HCT116 (cell line): ENCODE measurements around the gene LSM10. TPM values are rescaled to one million over a fixed set of nuclear protein-coding genes. Genes with fewer than 3 reads are reported as not detected.

Experiments
- ATAC-seq: fragments of 200-7000 bp; cut with Tn5 transposase; 2 replicates; pipeline ENCODE4 v1.9.1; 2020; ENCODE audit warnings: mild to moderate bottlenecking, moderate library complexity
- BruUV-seq: library from RNA; stranded (reverse); fragments of 400-500 nt; replicated peaks from 2 replicates; lab custom pipeline; 2021; lab: Mats Ljungman, UMichigan
- CTCF ChIA-PET: fragments of 300-600 bp; sonication (Branson Sonifier 250); formaldehyde crosslinking; loops from one replicate; lab custom pipeline; 2021; ENCODE audit warnings: antibody characterized with exemption; lab: Charles Lee
- POLR2A ChIA-PET: fragments of 300-600, 350-600 bp; sonication (Branson Sonifier 250); formaldehyde crosslinking; loops from one replicate; lab custom pipeline; 2021; ENCODE audit warnings: antibody characterized with exemption; lab: Charles Lee
- RAD21 ChIA-PET, 2 experiments: fragments of 300-600 bp; sonication (Branson Sonifier 250); formaldehyde crosslinking; loops; one replicate each; lab custom pipeline; 2023; ENCODE audit warnings: low total read pairs in 2 of 2; ENCODE audit not compliant: uncharacterized antibody in 2 of 2, unreplicated experiment in 2 of 2, low non-redundant PET in 1 of 2; lab: Charles Lee
- DNase-seq: peaks from one replicate; pipeline ENCODE4 v3.0.0-alpha.2; 2010; ENCODE audit warnings: low read depth, low spot score
- H2AFZ ChIP-seq: fragments of 200-600 bp; shearing (Covaris generic), sonication (generic); 2 replicates; pipeline ENCODE4 v1.6.1; 2017; ENCODE audit warnings: low read depth, mixed run types, mixed read lengths, antibody characterized with exemption, low read length; ENCODE audit not compliant: poor library complexity, severe bottlenecking
- H3K27ac ChIP-seq: 2 replicates; pipeline ENCODE4 v1.5.1; 2012; ENCODE audit warnings: low read depth, low read length
- H3K27me3 ChIP-seq: fragments of 200-600 bp; sonication (generic); 2 replicates; pipeline ENCODE4 v1.6.1; 2016; ENCODE audit warnings: mixed run types, low read length, mixed read lengths; ENCODE audit not compliant: insufficient read depth
- H3K36me3 ChIP-seq, 2 experiments: fragments of 200-500 bp in 1 of 2; fragments of 200-600 bp in 1 of 2; sonication (Bioruptor generic) in 1 of 2; sonication (generic) in 1 of 2; 2 replicates each; pipeline versions ENCODE4 v1.5.1 to v1.6.1; 2014 to 2016; ENCODE audit warnings: low read length in 2 of 2, inconsistent platforms in 1 of 2, mixed read lengths in 1 of 2, mixed run types in 1 of 2; ENCODE audit not compliant: insufficient read depth in 2 of 2, control insufficient read depth in 1 of 2
- H3K4me1 ChIP-seq, 2 experiments: fragments of 200-600 bp in 1 of 2; sonication (generic) in 1 of 2; 2 replicates each; pipeline versions ENCODE4 v1.5.1 to v1.6.1; 2012 to 2017; ENCODE audit warnings: low read length in 2 of 2, inconsistent platforms in 1 of 2, mild to moderate bottlenecking in 1 of 2, mixed read lengths in 1 of 2, mixed run types in 1 of 2, moderate library complexity in 1 of 2; ENCODE audit not compliant: insufficient read depth in 2 of 2, control insufficient read depth in 1 of 2
- H3K4me2 ChIP-seq: fragments of 200-600 bp; sonication (generic); 2 replicates; pipeline ENCODE4 v1.6.1; 2017; ENCODE audit warnings: mixed run types, low read length, mixed read lengths
- H3K4me3 ChIP-seq, 2 experiments: fragments of 200-600 bp in 1 of 2; sonication (generic) in 1 of 2; replicated peaks in 1 of 2; 2 replicates each; pipeline ENCODE4 v1.5.1; 2011 to 2016; ENCODE audit warnings: low read length in 2 of 2, control low read depth in 1 of 2, low read depth in 1 of 2, mild to moderate bottlenecking in 1 of 2, mixed read lengths in 1 of 2, mixed run types in 1 of 2
- H3K79me2 ChIP-seq: fragments of 200-600 bp; sonication (generic); 2 replicates; pipeline ENCODE4 v1.6.1; 2017; ENCODE audit warnings: mild to moderate bottlenecking, mixed run types, low read length, moderate library complexity, mixed read lengths; ENCODE audit not compliant: insufficient read depth
- H3K9ac ChIP-seq: fragments of 200-600 bp; sonication (generic); 2 replicates; pipeline ENCODE4 v1.6.1; 2016; ENCODE audit warnings: low read length, mixed read lengths
- H3K9me2 ChIP-seq: fragments of 200-600 bp; sonication (generic), shearing (Covaris generic); 2 replicates; pipeline ENCODE4 v1.6.1; 2017; ENCODE audit warnings: mixed run types, mild to moderate bottlenecking, moderate library complexity; ENCODE audit not compliant: insufficient read depth
- H3K9me3 ChIP-seq, 2 experiments: fragments of 200-500 bp in 1 of 2; fragments of 200-600 bp in 1 of 2; sonication (Bioruptor generic) in 1 of 2; sonication (generic) in 1 of 2; 2 replicates each; pipeline ENCODE4 v1.6.1; 2014 to 2017; ENCODE audit warnings: low read length in 2 of 2, mixed read lengths in 2 of 2, inconsistent platforms in 1 of 2, low read depth in 1 of 2, mild to moderate bottlenecking in 1 of 2, mixed run types in 1 of 2, moderate library complexity in 1 of 2; ENCODE audit not compliant: control insufficient read depth in 1 of 2, insufficient read depth in 1 of 2
- H4K20me1 ChIP-seq: fragments of 200-600 bp; sonication (generic), shearing (Covaris generic); 2 replicates; pipeline ENCODE4 v1.6.1; 2017; ENCODE audit warnings: mixed run types, mild to moderate bottlenecking, moderate library complexity; ENCODE audit not compliant: insufficient read depth
- ATF3 ChIP-seq: IDR thresholded peaks from 2 replicates; pipeline ENCODE4 v1.6.1; 2012
- CTCF ChIP-seq, 3 experiments: fragments of 200-600 bp in 1 of 3; sonication (generic) in 1 of 3; IDR thresholded peaks in 2 of 3; conservative IDR thresholded peaks in 1 of 3; 2 replicates each; pipeline ENCODE4 v1.5.1; 2012 to 2017; ENCODE audit warnings: low read depth in 2 of 3, low read length in 2 of 3, antibody characterized with exemption in 1 of 3, borderline replicate concordance in 1 of 3, control low read depth in 1 of 3, mild to moderate bottlenecking in 1 of 3, mixed read lengths in 1 of 3, mixed run types in 1 of 3, moderate library complexity in 1 of 3; ENCODE audit not compliant: insufficient read depth in 1 of 3
- EGR1 ChIP-seq: IDR thresholded peaks from 2 replicates; pipeline ENCODE4 v1.6.1; 2012; ENCODE audit warnings: low read depth
- ELF1 ChIP-seq: IDR thresholded peaks from 2 replicates; pipeline ENCODE4 v1.6.1; 2012; ENCODE audit warnings: low read depth, borderline replicate concordance
- EZH2 ChIP-seq: fragments of 200-600 bp; sonication (generic); IDR thresholded peaks from 2 replicates; pipeline ENCODE4 v1.6.1; 2017; ENCODE audit warnings: antibody characterized with exemption, mixed run types
- EZH2phosphoT487 ChIP-seq: fragments of 200-600 bp; IDR thresholded peaks from 2 replicates; pipeline ENCODE4 v1.6.1; 2018; ENCODE audit warnings: antibody characterized with exemption, borderline replicate concordance
- MAX ChIP-seq: IDR thresholded peaks from 2 replicates; pipeline ENCODE4 v1.6.1; 2012
- SIN3A ChIP-seq: IDR thresholded peaks from 2 replicates; pipeline ENCODE4 v1.6.1; 2012; ENCODE audit warnings: low read depth
- SP1 ChIP-seq: IDR thresholded peaks from 2 replicates; pipeline ENCODE4 v1.6.1; 2012; ENCODE audit warnings: low read depth
- TCF7L2 ChIP-seq: IDR thresholded peaks from 2 replicates; pipeline ENCODE4 v1.7.0; 2011; ENCODE audit warnings: borderline replicate concordance, inconsistent platforms; ENCODE audit not compliant: insufficient read depth, insufficient read length; ENCODE audit errors: extremely low read depth
- YY1 ChIP-seq: IDR thresholded peaks from 2 replicates; pipeline ENCODE4 v1.6.1; 2011; ENCODE audit warnings: low read length, low read depth, moderate library complexity, mild to moderate bottlenecking; ENCODE audit not compliant: insufficient replicate concordance; ENCODE audit errors: extremely low read depth
- ZBTB33 ChIP-seq: IDR thresholded peaks from 2 replicates; pipeline ENCODE4 v1.6.1; 2011; ENCODE audit warnings: mild to moderate bottlenecking, low read length, moderate library complexity; ENCODE audit not compliant: insufficient replicate concordance; ENCODE audit errors: extremely low read depth
- ZFX ChIP-seq: fragments of 450-650 bp; IDR thresholded peaks from 2 replicates; pipeline ENCODE4 v1.6.1; 2017
- ZNF274 ChIP-seq: fragments of 200-500 bp; sonication (Bioruptor generic); IDR thresholded peaks from 2 replicates; pipeline ENCODE4 v1.6.1; 2014; ENCODE audit warnings: mild to moderate bottlenecking, low read depth, low read length, inconsistent platforms
- intact Hi-C: fragments of 100-400 bp; cut with micrococcal nuclease; formaldehyde crosslinking; loops from 2 replicates; pipeline ENCODE4 v1.10.0; 2022
- total RNA-seq: library from RNA; stranded (reverse); gene quantifications from one replicate; pipeline ENCODE4 v1.2.1, GENCODE V29; 2021; ENCODE audit not compliant: unreplicated experiment

LSM10 gene
- total RNA-seq, 1 experiment from 2014 or later, result 49.5 TPM

- no peak overlapping the region for H3K4me2 ChIP-seq
- H2AFZ ChIP-seq, result no peak overlapping the region
- no TSS peak for BruUV-seq
- H3K4me3 ChIP-seq, result no peak overlapping the region
- H3K36me3 ChIP-seq, result peaks cover 12 to 16% of the 10 kb centered on the region in 2 experiments; a peak in 3 of 4 replicates
- intact Hi-C loops, result no loop called here
- H4K20me1 ChIP-seq, result no peaks in the 10 kb centered on the region
- ATAC-seq, result no peak
- ChIA-PET POLR2A (no interaction called here), RAD21 (no interaction called here), CTCF (no interaction called here)
- H3K79me2 ChIP-seq, result no peaks in the 10 kb centered on the region
- H3K9ac ChIP-seq, result no peak overlapping the region
- TF ChIP-seq ATF3 (no peak), CTCF (IDR thresholded peaks at IDR 0.05 in 2 of 3, conservative IDR thresholded peaks at IDR 0.05 in 1 of 3; ENCODE audit: borderline replicate concordance in 1 of 3, insufficient read depth in 1 of 3, low read depth in 2 of 3, low read length in 2 of 3) (no peak), SIN3A (no peak), TCF7L2 (no peak), YY1 (no peak), EZH2 (no peak), EGR1 (no peak), EZH2phosphoT487 (no peak), ELF1 (no peak), ZFX (no peak), MAX (no peak), SP1 (no peak), ZBTB33 (no peak), ZNF274 (no peak)
- no peak for DNase-seq
- H3K9me2 ChIP-seq, result no peaks in the 10 kb centered on the region
- H3K27ac ChIP-seq, result no peak overlapping the region
- H3K4me1 ChIP-seq, result peaks cover 0 to 22% of the 10 kb centered on the region in 2 experiments; a peak in 2 of 4 replicates
- H3K27me3 ChIP-seq, result no peaks in the 10 kb centered on the region
- H3K9me3 ChIP-seq, result no peaks in the 10 kb centered on the region
Measured at GRCh38 chr1:36345353-36345752, 52.4 kb downstream of the LSM10 start.
